PC-3 (cell line): ENCODE measurements around the gene MPDZ. TPM values are rescaled to one million over a fixed set of nuclear protein-coding genes. Genes with fewer than 3 reads are reported as not detected.

Experiments
- ATAC-seq: fragments of 200-7000 bp; cut with Tn5 transposase; 2 replicates; pipeline ENCODE4 v1.9.1; 2020; ENCODE audit warnings: mild to moderate bottlenecking, moderate library complexity
- BruUV-seq: library from RNA; stranded (reverse); fragments of 400-500 nt; replicated peaks from 2 replicates; lab custom pipeline; 2021; lab: Mats Ljungman, UMichigan
- CTCF ChIA-PET: fragments of 300-600 bp; sonication (Branson Sonifier 250); formaldehyde crosslinking; loops from one replicate; lab custom pipeline; 2022; ENCODE audit warnings: antibody characterized with exemption; lab: Charles Lee
- POLR2A ChIA-PET: fragments of 300-600 bp; sonication (Branson Sonifier 250); formaldehyde crosslinking; loops from one replicate; lab custom pipeline; 2022; ENCODE audit warnings: antibody characterized with exemption; ENCODE audit not compliant: unreplicated experiment; lab: Charles Lee
- DNase-seq: peaks from one replicate; pipeline ENCODE4 v3.0.0-alpha.2; 2015
- H2AFZ ChIP-seq: fragments of 300-600 bp; sonication (generic); 2 replicates; pipeline ENCODE4 v1.6.0; 2016; ENCODE audit warnings: antibody characterized with exemption, low read length
- H3F3A ChIP-seq: fragments of 300-600 bp; sonication (generic); one replicate; pipeline ENCODE4 v1.6.0; 2017; ENCODE audit warnings: antibody characterized with exemption, low read length, control low read depth, mild to moderate bottlenecking; ENCODE audit not compliant: unreplicated experiment
- H3K27ac ChIP-seq: fragments of 300-600 bp; sonication (generic); 2 replicates; pipeline ENCODE4 v1.5.1; 2016; ENCODE audit warnings: mild to moderate bottlenecking, low read length
- H3K27me3 ChIP-seq: fragments of 300-600 bp; sonication (generic); 2 replicates; pipeline ENCODE4 v1.6.1; 2016; ENCODE audit warnings: low read length, mixed read lengths
- H3K36me3 ChIP-seq: fragments of 300-600 bp; sonication (generic); 2 replicates; pipeline ENCODE4 v1.6.1; 2016; ENCODE audit warnings: low read depth, mixed run types, low read length, mixed read lengths
- H3K4me1 ChIP-seq: fragments of 300-600 bp; sonication (generic); 2 replicates; pipeline ENCODE4 v1.5.1; 2016; ENCODE audit warnings: low read length; ENCODE audit not compliant: insufficient read depth
- H3K4me2 ChIP-seq: fragments of 300-600 bp; sonication (generic); 2 replicates; pipeline ENCODE4 v1.6.0; 2016; ENCODE audit warnings: low read length
- H3K4me3 ChIP-seq: fragments of 300-600 bp; sonication (generic); 2 replicates; pipeline ENCODE4 v1.5.1; 2016; ENCODE audit warnings: mild to moderate bottlenecking, low read length, mixed read lengths
- H3K79me2 ChIP-seq: fragments of 300-600 bp; sonication (generic); 2 replicates; pipeline ENCODE4 v1.6.1; 2017; ENCODE audit warnings: low read length, mixed read lengths
- H3K9ac ChIP-seq: fragments of 300-600 bp; sonication (generic); 2 replicates; pipeline ENCODE4 v1.6.0; 2016; ENCODE audit warnings: mild to moderate bottlenecking, low read length
- H3K9me2 ChIP-seq: fragments of 300-600 bp; sonication (generic); replicated peaks from 2 replicates; pipeline ENCODE4 v1.6.1; 2016; ENCODE audit warnings: mixed run types, low read length, mixed read lengths
- H3K9me3 ChIP-seq: fragments of 300-600 bp; sonication (generic); 2 replicates; pipeline ENCODE4 v1.6.1; 2016; ENCODE audit warnings: low read length, mixed read lengths
- H4K20me1 ChIP-seq: fragments of 300-600 bp; sonication (generic); 2 replicates; pipeline ENCODE4 v1.6.1; 2016; ENCODE audit warnings: low read length, mixed read lengths
- EZH2 ChIP-seq: fragments of 300-600 bp; sonication (generic); IDR thresholded peaks from one replicate; pipeline ENCODE4 v1.6.1; 2017; ENCODE audit warnings: antibody characterized with exemption, mild to moderate bottlenecking, low read length; ENCODE audit not compliant: unreplicated experiment
- EZH2phosphoT487 ChIP-seq: fragments of 300-600 bp; sonication (generic); IDR thresholded peaks from 2 replicates; pipeline ENCODE4 v1.6.1; 2018; ENCODE audit warnings: mild to moderate bottlenecking, antibody characterized with exemption, low read length, borderline replicate concordance
- intact Hi-C: fragments of 100-400 bp; cut with micrococcal nuclease; formaldehyde crosslinking; loops from 2 replicates; pipeline ENCODE4 v1.9.0; 2023
- total RNA-seq: library from RNA; depleted of rRNA; stranded (reverse); fragments of >200 nt; gene quantifications from 2 replicates; pipeline ENCODE4 v1.2.3, GENCODE V29; 2014
- TF ChIP-seq, protein P1 (sequence below): fragments of 300-600 bp; sonication (generic); conservative IDR thresholded peaks from 2 replicates; pipeline ENCODE4 v1.5.1; 2017; ENCODE audit warnings: antibody characterized with exemption, low read depth, mild to moderate bottlenecking, low read length

The MPDZ gene
- total RNA-seq, 1 experiment from 2014 or later: 6.1 TPM

DNA sequence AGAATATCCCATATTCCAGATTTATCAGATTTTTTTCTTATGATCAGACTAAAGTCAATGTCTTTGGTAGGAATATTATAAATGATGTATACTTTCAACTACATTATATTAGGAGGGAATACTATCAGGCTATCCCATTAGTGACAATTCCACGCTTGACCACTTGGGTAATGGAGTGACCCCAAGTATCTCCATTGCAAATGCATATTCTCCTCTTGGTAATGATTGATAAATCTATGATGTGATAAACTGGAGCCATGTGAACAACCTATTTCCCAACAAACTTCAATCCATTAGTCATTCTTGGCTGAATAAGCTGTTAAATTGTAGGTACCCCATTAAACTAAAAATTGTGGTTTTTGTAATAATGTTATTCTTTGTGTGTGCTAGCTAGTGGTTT, 12.2 kb upstream of the MPDZ start:
- intact Hi-C loops: no loop called here
- no peak overlapping the region for H2AFZ ChIP-seq
- no peak overlapping the region for H3K4me2 ChIP-seq
- POLR2A ChIA-PET: no interaction called here
- H3K27ac ChIP-seq: no peak overlapping the region
- TF ChIP-seq EZH2phosphoT487 (no peak), EZH2 (no peak)
- TF ChIP-seq, protein P1, sequence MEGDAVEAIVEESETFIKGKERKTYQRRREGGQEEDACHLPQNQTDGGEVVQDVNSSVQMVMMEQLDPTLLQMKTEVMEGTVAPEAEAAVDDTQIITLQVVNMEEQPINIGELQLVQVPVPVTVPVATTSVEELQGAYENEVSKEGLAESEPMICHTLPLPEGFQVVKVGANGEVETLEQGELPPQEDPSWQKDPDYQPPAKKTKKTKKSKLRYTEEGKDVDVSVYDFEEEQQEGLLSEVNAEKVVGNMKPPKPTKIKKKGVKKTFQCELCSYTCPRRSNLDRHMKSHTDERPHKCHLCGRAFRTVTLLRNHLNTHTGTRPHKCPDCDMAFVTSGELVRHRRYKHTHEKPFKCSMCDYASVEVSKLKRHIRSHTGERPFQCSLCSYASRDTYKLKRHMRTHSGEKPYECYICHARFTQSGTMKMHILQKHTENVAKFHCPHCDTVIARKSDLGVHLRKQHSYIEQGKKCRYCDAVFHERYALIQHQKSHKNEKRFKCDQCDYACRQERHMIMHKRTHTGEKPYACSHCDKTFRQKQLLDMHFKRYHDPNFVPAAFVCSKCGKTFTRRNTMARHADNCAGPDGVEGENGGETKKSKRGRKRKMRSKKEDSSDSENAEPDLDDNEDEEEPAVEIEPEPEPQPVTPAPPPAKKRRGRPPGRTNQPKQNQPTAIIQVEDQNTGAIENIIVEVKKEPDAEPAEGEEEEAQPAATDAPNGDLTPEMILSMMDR: 0 out of 2 replicates have a peak, but pooled peaks have one; percentile 15
- DNase-seq: no peak
- H3F3A ChIP-seq: no peaks in the 10 kb centered on the region
- H3K9me3 ChIP-seq: no peaks in the 10 kb centered on the region
- H3K79me2 ChIP-seq: no peaks in the 10 kb centered on the region
- H3K36me3 ChIP-seq: no peaks in the 10 kb centered on the region
- no peaks in the 10 kb centered on the region for H3K4me1 ChIP-seq
- ATAC-seq: no peak
- H4K20me1 ChIP-seq: no peaks in the 10 kb centered on the region
- BruUV-seq: no TSS peak
- H3K4me3 ChIP-seq: no peak overlapping the region
- no peak overlapping the region for H3K9ac ChIP-seq
- H3K9me2 ChIP-seq: no peaks in the 10 kb centered on the region
- CTCF ChIA-PET: no interaction called here
- no peaks in the 10 kb centered on the region for H3K27me3 ChIP-seq

DNA sequence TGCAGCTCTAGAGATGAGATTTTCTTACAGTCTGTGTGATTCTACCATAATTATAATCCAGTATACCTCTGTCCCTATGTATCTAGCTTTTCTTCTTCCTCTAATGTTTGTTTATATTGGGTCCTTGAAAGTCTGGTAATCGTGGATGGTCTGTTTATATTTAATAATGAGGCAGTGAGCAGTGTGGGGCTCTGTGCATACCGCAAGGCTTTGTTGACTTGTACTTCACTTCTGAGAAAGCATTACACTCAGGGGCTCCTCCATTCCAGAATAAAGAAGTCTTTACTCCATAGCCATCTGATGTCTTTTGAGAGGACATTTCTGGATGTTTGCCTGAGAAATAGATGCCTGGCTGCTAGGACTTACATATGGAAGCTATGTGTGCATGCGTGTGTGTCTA, 4.5 kb upstream of the MPDZ start:
- intact Hi-C loops: no loop called here
- TF ChIP-seq EZH2phosphoT487: no peak
- TF ChIP-seq, protein P1: no peak
- no peak for TF ChIP-seq EZH2
- H3K27me3 ChIP-seq: no peaks in the 10 kb centered on the region
- ATAC-seq (no peak), DNase-seq (no peak)
- no peak overlapping the region for H2AFZ ChIP-seq
- ChIA-PET POLR2A (no interaction called here), CTCF (no interaction called here)
- no peaks in the 10 kb centered on the region for H3K9me3 ChIP-seq
- no TSS peak for BruUV-seq
- no peaks in the 10 kb centered on the region for H4K20me1 ChIP-seq
- H3K9ac ChIP-seq: no peak overlapping the region
- no peaks in the 10 kb centered on the region for H3F3A ChIP-seq
- no peaks in the 10 kb centered on the region for H3K36me3 ChIP-seq
- no peaks in the 10 kb centered on the region for H3K4me1 ChIP-seq
- H3K79me2 ChIP-seq: no peaks in the 10 kb centered on the region
- H3K4me2 ChIP-seq: no peak overlapping the region
- H3K27ac ChIP-seq: no peak overlapping the region
- H3K4me3 ChIP-seq: no peak overlapping the region
- no peaks in the 10 kb centered on the region for H3K9me2 ChIP-seq

DNA sequence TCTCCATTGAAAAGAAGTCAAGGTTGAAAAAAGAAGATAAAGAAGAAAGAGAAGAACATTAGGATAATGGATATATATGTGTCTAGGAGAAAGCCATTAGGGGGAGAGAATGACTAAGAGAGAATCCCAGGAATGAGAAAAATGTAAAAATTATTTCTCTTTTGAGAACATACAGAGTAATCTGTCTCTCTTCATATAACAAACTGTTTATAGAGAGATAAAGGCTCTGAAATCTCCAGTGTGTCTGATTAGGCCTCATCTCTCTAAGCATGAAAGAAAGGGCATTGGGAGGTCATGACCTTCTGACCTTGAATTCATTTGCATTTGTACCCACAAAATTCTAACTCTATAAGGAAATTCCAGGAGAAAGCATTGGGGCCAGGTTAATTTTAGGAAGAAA, 3.5 kb upstream of the MPDZ start:
- no peak overlapping the region for H3K27ac ChIP-seq
- ChIA-PET CTCF (no interaction called here), POLR2A (no interaction called here)
- no peak for DNase-seq
- H3K4me3 ChIP-seq: no peak overlapping the region
- no peaks in the 10 kb centered on the region for H3K9me2 ChIP-seq
- no peaks in the 10 kb centered on the region; the same call in 1 of the 2 replicates for H3K4me1 ChIP-seq
- no peaks in the 10 kb centered on the region for H3K27me3 ChIP-seq
- no peaks in the 10 kb centered on the region for H3F3A ChIP-seq
- ATAC-seq: no peak
- H3K9me3 ChIP-seq: no peaks in the 10 kb centered on the region
- peaks cover 6% of the 10 kb centered on the region; the same call in 1 of the 2 replicates for H3K79me2 ChIP-seq
- no peaks in the 10 kb centered on the region for H4K20me1 ChIP-seq
- TF ChIP-seq EZH2phosphoT487: no peak
- TF ChIP-seq, protein P1: no peak
- TF ChIP-seq EZH2: no peak
- BruUV-seq: no TSS peak
- H3K9ac ChIP-seq: no peak overlapping the region
- H2AFZ ChIP-seq: no peak overlapping the region
- intact Hi-C loops: no loop called here
- H3K4me2 ChIP-seq: no peak overlapping the region
- H3K36me3 ChIP-seq: no peaks in the 10 kb centered on the region
